Ascending aorta (tissue), 2 donors: ENCODE measurements around the gene KCNQ1. TPM values are rescaled to one million over a fixed set of nuclear protein-coding genes. Genes with fewer than 3 reads are reported as not detected.

Experiments used
- DNase-seq, 2 donors: peaks; one replicate each; pipeline ENCODE4 v3.0.0-alpha.2; 2019; ENCODE audit warnings: low spot score in 2 of 2
- H3K27ac ChIP-seq, 2 donors: fragments of 200-600 bp; sonication (generic); one replicate each; pipeline ENCODE4 v1.5.1; 2016 to 2017; ENCODE audit warnings: mild to moderate bottlenecking in 1 of 2
- H3K27me3 ChIP-seq: fragments of 200-600 bp; sonication (generic); one replicate; pipeline ENCODE4 v1.5.1; 2017
- H3K36me3 ChIP-seq, 2 donors: fragments of 200-600 bp; sonication (generic); one replicate each; pipeline ENCODE4 v1.5.1; 2016
- H3K4me1 ChIP-seq, 2 donors: fragments of 200-600 bp; sonication (generic); one replicate each; pipeline ENCODE4 v1.5.1; 2016 to 2017; ENCODE audit warnings: mild to moderate bottlenecking in 1 of 2
- H3K4me3 ChIP-seq, 2 donors: fragments of 200-600 bp; sonication (generic); one replicate each; pipeline ENCODE4 v1.5.1; 2016 to 2017; ENCODE audit warnings: mild to moderate bottlenecking in 1 of 2
- H3K9me3 ChIP-seq, 2 donors: fragments of 200-600 bp; sonication (generic); one replicate each; pipeline ENCODE4 v1.5.1; 2016
- intact Hi-C: fragments of 100-400 bp; cut with DNase I; formaldehyde crosslinking; loops from one replicate; pipeline ENCODE4 v1.15.1; 2023
- total RNA-seq: library from RNA; depleted of rRNA; stranded (reverse); fragments of >200 nt; gene quantifications from one replicate; pipeline ENCODE4 v1.1.0, GENCODE V29; 2016
- TF ChIP-seq, protein P1 (sequence below), 3 experiments: fragments of 200-600 bp in 2 of 3; fragments of 450-650 bp in 1 of 3; sonication (generic) in 2 of 3; IDR thresholded peaks; one replicate each; pipeline ENCODE4 v1.5.1; 2016 to 2019; ENCODE audit warnings: antibody characterized with exemption in 3 of 3, mild to moderate bottlenecking in 1 of 3, moderate library complexity in 1 of 3

The KCNQ1 gene
- total RNA-seq, 1 donor from 2014 or later = 2.3 TPM

- no peak for DNase-seq
- TF ChIP-seq, protein P1, sequence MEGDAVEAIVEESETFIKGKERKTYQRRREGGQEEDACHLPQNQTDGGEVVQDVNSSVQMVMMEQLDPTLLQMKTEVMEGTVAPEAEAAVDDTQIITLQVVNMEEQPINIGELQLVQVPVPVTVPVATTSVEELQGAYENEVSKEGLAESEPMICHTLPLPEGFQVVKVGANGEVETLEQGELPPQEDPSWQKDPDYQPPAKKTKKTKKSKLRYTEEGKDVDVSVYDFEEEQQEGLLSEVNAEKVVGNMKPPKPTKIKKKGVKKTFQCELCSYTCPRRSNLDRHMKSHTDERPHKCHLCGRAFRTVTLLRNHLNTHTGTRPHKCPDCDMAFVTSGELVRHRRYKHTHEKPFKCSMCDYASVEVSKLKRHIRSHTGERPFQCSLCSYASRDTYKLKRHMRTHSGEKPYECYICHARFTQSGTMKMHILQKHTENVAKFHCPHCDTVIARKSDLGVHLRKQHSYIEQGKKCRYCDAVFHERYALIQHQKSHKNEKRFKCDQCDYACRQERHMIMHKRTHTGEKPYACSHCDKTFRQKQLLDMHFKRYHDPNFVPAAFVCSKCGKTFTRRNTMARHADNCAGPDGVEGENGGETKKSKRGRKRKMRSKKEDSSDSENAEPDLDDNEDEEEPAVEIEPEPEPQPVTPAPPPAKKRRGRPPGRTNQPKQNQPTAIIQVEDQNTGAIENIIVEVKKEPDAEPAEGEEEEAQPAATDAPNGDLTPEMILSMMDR (IDR thresholded peaks at IDR 0.05) = no peak
- H3K9me3 ChIP-seq = no peaks in the 10 kb centered on the region
- no peak overlapping the region for H3K4me3 ChIP-seq
- no peaks in the 10 kb centered on the region for H3K4me1 ChIP-seq
- H3K27me3 ChIP-seq = no peaks in the 10 kb centered on the region
- intact Hi-C loops = no loop called here
- no peak overlapping the region for H3K27ac ChIP-seq
- H3K36me3 ChIP-seq = no peaks in the 10 kb centered on the region
Observed at GRCh38 chr11:2730272-2731129, 285.7 kb downstream of the KCNQ1 start.

DNA sequence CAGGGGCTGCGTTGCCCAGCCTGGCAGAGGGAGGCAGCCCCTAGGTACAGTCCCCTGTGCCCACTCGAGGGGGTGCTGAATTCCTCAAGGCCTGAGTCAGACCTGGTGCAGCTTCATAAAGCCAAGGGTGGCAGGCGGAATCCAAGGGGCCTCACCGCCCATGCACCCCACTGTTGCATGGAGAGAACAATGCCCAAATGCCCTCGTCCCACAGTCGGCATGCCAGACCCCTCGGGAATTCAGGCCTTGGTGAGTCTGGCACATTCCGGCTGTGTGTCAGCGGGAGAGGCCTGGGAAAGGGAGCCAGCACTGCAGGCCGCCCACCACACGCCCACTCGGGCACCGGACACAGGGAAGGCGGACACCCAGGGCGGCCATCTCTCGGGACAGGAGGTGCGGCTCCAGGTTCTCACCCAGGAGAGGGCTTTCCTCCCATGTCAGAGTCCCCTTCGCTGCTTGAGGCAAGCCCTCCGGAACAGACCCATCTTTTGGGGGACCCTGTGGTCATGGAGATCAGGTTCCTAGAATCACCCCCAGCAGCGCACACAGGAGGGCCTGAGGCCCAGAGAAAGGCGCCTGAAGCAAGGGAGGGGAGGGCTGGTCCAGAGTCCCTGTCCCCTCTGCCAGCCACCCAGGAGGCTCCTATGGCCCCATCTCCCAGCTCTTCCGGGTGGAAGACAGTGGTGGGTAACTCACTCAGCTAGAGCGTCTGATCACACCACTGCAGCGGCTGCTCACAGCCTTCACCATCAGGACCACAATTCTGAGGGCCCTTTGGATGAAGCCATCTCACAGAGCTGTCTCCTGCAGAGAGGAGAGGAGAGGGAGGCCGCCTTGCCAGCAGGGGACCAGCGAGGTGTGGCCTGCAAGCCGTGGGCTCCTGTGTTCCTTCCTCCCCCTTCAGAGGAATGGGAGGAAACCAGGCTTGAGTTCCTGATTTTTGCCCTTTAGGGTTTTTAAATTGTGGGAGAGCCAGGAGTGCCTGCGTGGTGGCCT lies 286.6 kb downstream of the KCNQ1 start:
- no peak overlapping the region for H3K27ac ChIP-seq
- no peaks in the 10 kb centered on the region for H3K9me3 ChIP-seq
- no peaks in the 10 kb centered on the region for H3K36me3 ChIP-seq
- H3K27me3 ChIP-seq = no peaks in the 10 kb centered on the region
- intact Hi-C loops = no loop called here
- DNase-seq = no peak
- TF ChIP-seq, protein P1 (IDR thresholded peaks at IDR 0.05) = no peak
- H3K4me3 ChIP-seq = no peak overlapping the region
- no peaks in the 10 kb centered on the region for H3K4me1 ChIP-seq

DNA sequence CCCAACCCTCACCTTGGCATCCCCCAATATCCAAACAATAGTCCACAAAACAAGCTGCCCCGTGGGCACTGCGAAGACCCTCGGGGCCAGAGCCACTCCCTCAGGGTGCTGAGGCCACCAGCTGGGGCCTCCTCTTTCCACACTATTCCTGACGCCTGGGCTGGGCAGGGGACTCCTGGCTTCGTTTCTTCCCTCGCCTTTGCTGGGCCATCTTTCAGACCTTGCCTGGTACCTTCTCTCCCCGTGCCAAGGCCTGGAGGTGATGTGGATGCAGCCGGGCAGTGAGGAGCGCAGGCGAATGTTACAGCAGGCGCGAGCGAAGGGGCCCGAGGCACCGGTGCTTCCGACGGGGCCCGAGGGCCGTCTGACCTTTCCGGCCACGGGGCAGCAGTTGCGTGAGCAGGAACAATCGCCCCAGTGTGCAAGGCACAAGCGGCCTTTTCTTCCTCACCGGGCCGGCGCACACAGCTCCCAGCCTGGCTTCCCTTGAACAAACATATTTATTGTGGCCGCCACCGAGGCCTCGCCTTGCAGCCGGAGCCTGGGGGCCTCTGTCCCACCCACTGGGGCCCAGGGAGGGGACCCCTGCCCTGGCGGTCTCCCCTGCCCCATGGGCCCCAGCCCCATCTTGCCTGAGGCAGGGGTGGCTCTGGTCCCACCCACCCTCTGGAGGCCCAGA lies 287.6 kb downstream of the KCNQ1 start:
- no peak for DNase-seq
- Histone ChIP-seq H3K27me3 (no peaks in the 10 kb centered on the region), H3K9me3 (no peaks in the 10 kb centered on the region), H3K4me3 (no peak overlapping the region), H3K4me1 (no peaks in the 10 kb centered on the region), H3K36me3 (no peaks in the 10 kb centered on the region), H3K27ac (no peak overlapping the region)
- TF ChIP-seq, protein P1 (IDR thresholded peaks at IDR 0.05) = no peak
- intact Hi-C loops = no loop called here

DNA sequence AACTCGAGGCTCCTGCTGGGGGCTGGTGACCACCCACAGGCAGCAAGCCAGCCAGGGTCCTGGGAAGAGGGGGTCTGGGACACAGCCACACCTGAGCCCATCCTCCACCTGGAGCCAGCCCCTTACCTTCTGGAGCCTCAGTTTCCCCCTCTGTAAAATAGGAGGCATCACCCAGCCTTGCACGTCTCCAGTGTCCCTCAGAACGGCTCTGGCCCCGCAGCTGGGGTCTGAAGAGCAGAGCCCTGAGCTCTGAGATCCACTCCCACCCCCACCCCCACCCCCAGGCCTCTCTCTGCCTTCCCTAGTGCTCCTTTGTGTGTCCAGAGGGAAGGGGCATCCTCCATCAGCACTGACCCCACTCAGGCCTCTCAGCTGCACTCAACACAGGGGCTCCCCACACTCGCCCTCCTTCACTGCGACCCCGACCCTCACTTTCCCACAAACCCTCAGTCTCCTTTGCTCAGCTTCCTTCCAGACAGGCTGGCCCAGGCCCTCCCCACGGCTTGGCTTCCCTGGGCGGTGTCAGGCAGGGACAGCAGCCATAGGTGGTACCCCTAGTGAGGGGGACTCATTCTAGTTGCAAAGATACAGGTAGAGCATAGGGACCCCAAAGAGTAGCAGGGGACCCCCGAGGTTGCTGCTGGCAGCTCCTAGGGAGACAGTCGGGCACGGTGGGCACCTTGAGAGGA lies 288.3 kb downstream of the KCNQ1 start:
- H3K4me1 ChIP-seq = no peaks in the 10 kb centered on the region
- no peaks in the 10 kb centered on the region for H3K27me3 ChIP-seq
- H3K36me3 ChIP-seq = no peaks in the 10 kb centered on the region
- DNase-seq = no peak
- no peaks in the 10 kb centered on the region for H3K9me3 ChIP-seq
- TF ChIP-seq, protein P1 (IDR thresholded peaks at IDR 0.05) = no peak
- H3K27ac ChIP-seq = no peak overlapping the region
- intact Hi-C loops = no loop called here
- H3K4me3 ChIP-seq = no peak overlapping the region
